ENCODE measurements around the gene TXNDC12.

- TF ChIP-seq SUZ12 (IDR thresholded peaks at IDR 0.05) (no peak), FOXK2 (IDR thresholded peaks at IDR 0.05) (no peak), ARNT (IDR thresholded peaks at IDR 0.05) (no peak), ZNF384 (IDR thresholded peaks at IDR 0.05) (no peak), FOXA1 (IDR thresholded peaks at IDR 0.05) (no peak), L3MBTL2 (conservative IDR thresholded peaks at IDR 0.05) (no peak), TARDBP (IDR thresholded peaks at IDR 0.05) (no peak), HDGF (IDR thresholded peaks at IDR 0.05; ENCODE audit: borderline replicate concordance) (no peak)
These were observed 28.7 kb downstream of the TXNDC12 start for GRCh38 chr1:52026278-52026677.

Measured in HEK293T (cell line).